H1 (cell line): ENCODE measurements around the gene COL5A1. TPM values are rescaled to one million over a fixed set of nuclear protein-coding genes. Genes with fewer than 3 reads are reported as not detected.

Experiments
- CTCF ChIA-PET: fragments of 300-600 bp; sonication (Branson Sonifier 250); formaldehyde crosslinking; loops from one replicate; lab custom pipeline; 2021; ENCODE audit not compliant: partially characterized antibody; lab: Charles Lee
- POLR2A ChIA-PET: fragments of 300-600 bp; sonication (Branson Sonifier 250); formaldehyde crosslinking; loops from one replicate; lab custom pipeline; 2021; ENCODE audit warnings: inconsistent platforms; ENCODE audit not compliant: partially characterized antibody; lab: Charles Lee
- DNase-seq, 2 experiments: peaks; one replicate each; pipeline versions ENCODE4 v3.0.0 to v3.0.0-alpha.2; 2010 to 2022; ENCODE audit warnings: low spot score in 2 of 2, low read depth in 1 of 2, mixed read lengths in 1 of 2
- FAIRE-seq: peaks from 2 replicates; lab custom pipeline; 2011; peaks lifted over from hg19 to GRCh38; lab: Jason Lieb, UNC
- H2AFZ ChIP-seq: 2 replicates; pipeline ENCODE4 v1.8.1; 2012; ENCODE audit warnings: low read length, inconsistent platforms
- H2AK5ac ChIP-seq: 2 replicates; pipeline ENCODE4 v1.6.1; 2013; ENCODE audit warnings: low read depth, low read length
- H2BK120ac ChIP-seq: replicated peaks from 2 replicates; pipeline ENCODE3; 2013; ENCODE audit warnings: low read depth, low read length, inconsistent platforms
- H2BK12ac ChIP-seq: 2 replicates; pipeline ENCODE4 v1.6.1; 2013; ENCODE audit warnings: low read depth, low read length
- H2BK15ac ChIP-seq: 2 replicates; pipeline ENCODE4 v1.6.1; 2013; ENCODE audit warnings: low read length
- H2BK20ac ChIP-seq: 2 replicates; pipeline ENCODE4 v1.6.1; 2013; ENCODE audit warnings: low read length
- H2BK5ac ChIP-seq: 2 replicates; pipeline ENCODE4 v1.6.1; 2013; ENCODE audit warnings: low read depth, low read length
- H3K14ac ChIP-seq: 2 replicates; pipeline ENCODE4 v1.6.1; 2013; ENCODE audit warnings: inconsistent platforms; ENCODE audit not compliant: insufficient read length
- H3K18ac ChIP-seq: 2 replicates; pipeline ENCODE4 v1.6.1; 2013; ENCODE audit warnings: low read length; ENCODE audit errors: extremely low read depth
- H3K23ac ChIP-seq: 2 replicates; pipeline ENCODE4 v1.6.1; 2013; ENCODE audit warnings: inconsistent platforms; ENCODE audit not compliant: insufficient read length
- H3K23me2 ChIP-seq: 2 replicates; pipeline ENCODE4 v1.6.1; 2013; ENCODE audit warnings: low read depth, low read length
- H3K27ac ChIP-seq: 2 replicates; pipeline ENCODE4 v1.6.1; 2011; ENCODE audit warnings: low read depth, low read length, inconsistent platforms
- H3K27me3 ChIP-seq, 4 experiments: replicated peaks in 1 of 4; 1 replicate in 1 of 4; 2 replicates in 3 of 4; pipeline versions ENCODE4 v1.6.1 to v1.8.1; 2011 to 2013; ENCODE audit warnings: low read length in 3 of 4, mild to moderate bottlenecking in 3 of 4, inconsistent platforms in 2 of 4, mixed read lengths in 2 of 4, moderate library complexity in 1 of 4; ENCODE audit not compliant: control insufficient read depth in 3 of 4, insufficient read depth in 3 of 4; ENCODE audit errors: extremely low read depth in 1 of 4
- H3K36me3 ChIP-seq, 4 experiments: 2 replicates each; pipeline versions ENCODE4 v1.6.1 to v1.8.1; 2011 to 2013; ENCODE audit warnings: mild to moderate bottlenecking in 4 of 4, low read length in 3 of 4, moderate library complexity in 2 of 4, control low read depth in 1 of 4, inconsistent platforms in 1 of 4; ENCODE audit not compliant: insufficient read depth in 4 of 4, control insufficient read depth in 2 of 4
- H3K4ac ChIP-seq: replicated peaks from 2 replicates; pipeline ENCODE3; 2013; ENCODE audit warnings: low read length, low read depth, mixed read lengths, inconsistent platforms; ENCODE audit not compliant: insufficient read length
- H3K4me1 ChIP-seq, 4 experiments: replicated peaks in 1 of 4; 1 replicate in 1 of 4; 2 replicates in 3 of 4; pipeline versions ENCODE4 v1.6.1 to v1.8.1; 2011 to 2013; ENCODE audit warnings: low read length in 3 of 4, inconsistent platforms in 2 of 4, mixed read lengths in 1 of 4; ENCODE audit not compliant: insufficient read depth in 4 of 4, control insufficient read depth in 3 of 4
- H3K4me2 ChIP-seq, 2 experiments: 2 replicates each; pipeline versions ENCODE4 v1.6.1 to v1.8.1; 2011 to 2013; ENCODE audit warnings: low read depth in 2 of 2, low read length in 2 of 2, control low read depth in 1 of 2, inconsistent platforms in 1 of 2, mild to moderate bottlenecking in 1 of 2; ENCODE audit not compliant: insufficient read depth in 1 of 2
- H3K4me3 ChIP-seq, 4 experiments: fragments of 200-600, 300-600 bp in 1 of 4; sonication (generic), shearing (Covaris generic), sonication (Bioruptor Twin) in 1 of 4; 2 replicates each; pipeline versions ENCODE4 v1.5.1 to v1.8.1; 2011 to 2016; ENCODE audit warnings: low read length in 4 of 4, low read depth in 3 of 4, control low read depth in 2 of 4, inconsistent platforms in 2 of 4, mild to moderate bottlenecking in 2 of 4, mixed read lengths in 1 of 4, moderate library complexity in 1 of 4; ENCODE audit not compliant: insufficient read depth in 2 of 4; ENCODE audit errors: extremely low read depth in 1 of 4
- H3K56ac ChIP-seq: replicated peaks from 2 replicates; pipeline ENCODE3; 2013; ENCODE audit warnings: low read depth, mild to moderate bottlenecking, mixed read lengths, low read length, inconsistent platforms; ENCODE audit not compliant: insufficient read length
- H3K79me1 ChIP-seq: 2 replicates; pipeline ENCODE4 v1.6.1; 2013; ENCODE audit warnings: low read depth, low read length, control low read depth
- H3K79me2 ChIP-seq, 2 experiments: 2 replicates each; pipeline versions ENCODE4 v1.6.1 to v1.8.1; 2012 to 2013; ENCODE audit warnings: low read length in 2 of 2, mild to moderate bottlenecking in 2 of 2, inconsistent platforms in 1 of 2; ENCODE audit not compliant: insufficient read depth in 2 of 2, control insufficient read depth in 1 of 2
- H3K9ac ChIP-seq, 4 experiments: replicated peaks in 1 of 4; 1 replicate in 1 of 4; 2 replicates in 3 of 4; pipeline versions ENCODE4 v1.6.1 to v1.8.1; 2011 to 2013; ENCODE audit warnings: low read depth in 3 of 4, low read length in 3 of 4, control low read depth in 2 of 4, mild to moderate bottlenecking in 2 of 4, moderate library complexity in 2 of 4, inconsistent platforms in 1 of 4; ENCODE audit errors: extremely low read depth in 1 of 4
- H3K9me3 ChIP-seq, 2 experiments: 2 replicates each; pipeline versions ENCODE4 v1.6.1 to v1.8.1; 2012 to 2013; ENCODE audit warnings: mild to moderate bottlenecking in 2 of 2, moderate library complexity in 2 of 2, control low read depth in 1 of 2, inconsistent platforms in 1 of 2, low read depth in 1 of 2, low read length in 1 of 2, mixed read lengths in 1 of 2; ENCODE audit not compliant: insufficient read depth in 2 of 2
- H4K20me1 ChIP-seq, 2 experiments: replicated peaks in 1 of 2; 2 replicates each; pipeline versions ENCODE3 to v1.8.1; 2011 to 2013; ENCODE audit warnings: inconsistent platforms in 2 of 2, low read length in 2 of 2, mild to moderate bottlenecking in 1 of 2; ENCODE audit not compliant: insufficient read depth in 2 of 2, control insufficient read depth in 1 of 2
- H4K5ac ChIP-seq: 2 replicates; pipeline ENCODE4 v1.6.1; 2013; ENCODE audit warnings: low read length, low read depth, mixed read lengths, inconsistent platforms; ENCODE audit not compliant: insufficient read length
- H4K8ac ChIP-seq: 2 replicates; pipeline ENCODE4 v1.8.0; 2013; ENCODE audit warnings: mild to moderate bottlenecking, moderate library complexity, low read length, inconsistent platforms; ENCODE audit not compliant: insufficient read depth; ENCODE audit errors: extremely low read depth
- H4K91ac ChIP-seq: replicated peaks from 2 replicates; pipeline ENCODE3; 2013; ENCODE audit warnings: low read length, mixed read lengths, inconsistent platforms; ENCODE audit not compliant: insufficient read length
- BACH1 ChIP-seq: IDR thresholded peaks from 2 replicates; pipeline ENCODE4 v1.6.1; 2012; ENCODE audit warnings: low read length, improper control_type of control experiment
- CBX5 ChIP-seq: fragments of 300-800, 300-1000 bp; sonication (generic); IDR thresholded peaks from 2 replicates; pipeline ENCODE4 v1.7.1; 2016; ENCODE audit warnings: antibody characterized with exemption, low read length, low read depth
- EZH2 ChIP-seq: fragments of 200-600 bp; sonication (generic); IDR thresholded peaks from 2 replicates; pipeline ENCODE4 v1.7.1; 2012; ENCODE audit warnings: low read depth, mild to moderate bottlenecking, moderate library complexity, low read length, inconsistent platforms; ENCODE audit not compliant: severe bottlenecking
- FOSL1 ChIP-seq: IDR thresholded peaks from 2 replicates; pipeline ENCODE4 v1.6.1; 2011; ENCODE audit warnings: mild to moderate bottlenecking, low read depth, low read length, moderate library complexity; ENCODE audit not compliant: insufficient read depth
- HDAC6 ChIP-seq: IDR thresholded peaks from one replicate; pipeline ENCODE4 v1.7.1; 2012; ENCODE audit warnings: low read depth, mild to moderate bottlenecking, inconsistent platforms, low read length, moderate library complexity
- KDM4A ChIP-seq: IDR thresholded peaks from one replicate; pipeline ENCODE4 v1.7.1; 2012; ENCODE audit warnings: low read depth, mild to moderate bottlenecking, moderate library complexity, low read length, inconsistent platforms; ENCODE audit not compliant: severe bottlenecking
- MAFK ChIP-seq: IDR thresholded peaks from 2 replicates; pipeline ENCODE4 v1.6.1; 2012; ENCODE audit warnings: low read depth, mild to moderate bottlenecking, improper control_type of control experiment, low read length
- PHF8 ChIP-seq: fragments of 200-600 bp; sonication (generic); conservative IDR thresholded peaks from 2 replicates; pipeline ENCODE4 v1.7.1; 2012; ENCODE audit warnings: low read depth, mild to moderate bottlenecking, inconsistent platforms, low read length, moderate library complexity
- TCF12 ChIP-seq: IDR thresholded peaks from 2 replicates; pipeline ENCODE4 v1.6.1; 2011; ENCODE audit warnings: low read depth, mild to moderate bottlenecking, low read length
- WGBS, 2 experiments: shearing (Covaris generic) in 1 of 2; methylation state at CpG; one replicate each; pipeline versions ENCODE4 v1.1.6 to v1.1.7; 2013 to 2015; ENCODE audit warnings: low lambda C conversion rate in 2 of 2, mixed read lengths in 2 of 2, inconsistent platforms in 1 of 2, low coverage in 1 of 2, missing lambda C conversion rate in 1 of 2; ENCODE audit not compliant: insufficient replicate concordance in 2 of 2, insufficient coverage in 1 of 2, insufficient read length in 1 of 2; ENCODE audit errors: extremely low coverage in 1 of 2, missing lambda C conversion rate in 1 of 2; 5-methylcytosine and 5-hydroxymethylcytosine counted together
- polyA plus RNA-seq, 7 experiments: library from polyadenylated mRNA; depleted of rRNA in 3 of 7; stranded (reverse) in 5 of 7; unstranded in 2 of 7; fragments of >200 nt in 5 of 7; fragments of 200-250 nt in 2 of 7; gene quantifications; 1 replicate in 5 of 7; 2 replicates in 1 of 7; 4 replicates in 1 of 7; pipeline versions ENCODE4 v1.2.1 to v1.2.3, GENCODE V29; 2011 to 2013; ENCODE audit warnings: missing spikeins in 2 of 7, mixed read lengths in 2 of 7
- total RNA-seq: library from RNA; stranded (reverse); fragmentation: NEBNext Ultra II Directional; extraction: Animal tissue kit (Norgen Biotek cat#: 25700); gene quantifications from 2 replicates; pipeline ENCODE4 v1.2.1, GENCODE V29; 2021
- TF ChIP-seq, protein P1 (sequence below): IDR thresholded peaks from 2 replicates; pipeline ENCODE4 v1.6.1; 2011; ENCODE audit warnings: low read depth, mild to moderate bottlenecking, low read length; ENCODE audit not compliant: insufficient read depth

Gene COL5A1
- total and polyA plus RNA-seq, 2 of the 8 experiments (the other 6 are each of a cell fraction or from before 2014, with no cell fraction given) = 3.8 to 12.0 TPM

DNA sequence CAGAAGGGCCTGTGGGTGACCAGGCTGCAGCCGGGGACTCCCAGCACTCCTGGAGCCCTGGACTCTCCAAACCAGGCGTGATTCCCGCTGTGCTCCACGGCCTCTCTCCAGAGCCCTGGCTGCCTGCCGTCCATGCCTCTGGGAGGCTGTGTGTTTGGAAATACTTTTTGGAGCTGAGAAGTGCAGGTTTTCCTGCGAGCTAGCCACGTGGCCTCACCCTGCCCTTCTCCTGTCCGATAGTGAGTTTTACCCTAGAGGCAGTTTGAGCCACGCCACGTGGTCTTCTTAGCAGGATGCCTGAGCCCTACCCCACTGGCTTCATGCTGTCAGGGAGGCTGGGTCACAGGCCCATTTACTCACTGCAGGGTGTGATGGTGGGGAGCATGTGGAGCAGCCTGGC is 71.3 kb downstream of the COL5A1 start:
- Histone ChIP-seq H3K9ac (no peak overlapping the region), H3K23ac (no peak overlapping the region), H2AFZ (no peak overlapping the region), H2BK5ac (no peak overlapping the region), H3K79me1 (no peaks in the 10 kb centered on the region), H3K9me3 (peaks cover 5 to 16% of the 10 kb centered on the region in 2 experiments; a peak in 3 of 4 replicates), H3K4me2 (no peak overlapping the region), H4K20me1 (peaks cover 0 to 4% of the 10 kb centered on the region in 2 experiments), H3K23me2 (peaks cover 10% of the 10 kb centered on the region; the same call in 1 of the 2 replicates), H3K18ac (no peak overlapping the region)
- CTCF ChIA-PET = interaction anchor here (0.7 to 1.8 kb wide), 3 partner anchors 11 to 263 kb away, joined by 3 to 5 read pairs (median 3); no protein-coding TSS in a partner anchor
- TF ChIP-seq FOSL1 = no peak
- TF ChIP-seq CBX5 = no peak
- no peak for TF ChIP-seq HDAC6
- no peak for TF ChIP-seq MAFK
- no peak for TF ChIP-seq EZH2
- no peak for TF ChIP-seq KDM4A
- TF ChIP-seq TCF12 = no peak
- no peak for TF ChIP-seq PHF8
- TF ChIP-seq, protein P1, sequence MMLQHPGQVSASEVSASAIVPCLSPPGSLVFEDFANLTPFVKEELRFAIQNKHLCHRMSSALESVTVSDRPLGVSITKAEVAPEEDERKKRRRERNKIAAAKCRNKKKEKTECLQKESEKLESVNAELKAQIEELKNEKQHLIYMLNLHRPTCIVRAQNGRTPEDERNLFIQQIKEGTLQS = no peak
- no peak for TF ChIP-seq BACH1
- TF ChIP-seq, all 59 proteins: peak for 0
- no peak overlapping the region for H4K5ac ChIP-seq
- WGBS, 2 experiments = 90% methylated on average over 10 of the region's 10 CpGs; no CpG with 5 or more reads in 1 of the 2 experiments
- H2BK15ac ChIP-seq = no peak overlapping the region
- H2BK120ac ChIP-seq = no peak overlapping the region
- DNase-seq (no peak), FAIRE-seq (no peak)
- H3K36me3 ChIP-seq = no peaks in the 10 kb centered on the region
- H3K4ac ChIP-seq = no peak overlapping the region
- no peaks in the 10 kb centered on the region; a peak in 1 of 7 replicates for H3K4me1 ChIP-seq
- no peak overlapping the region for H3K14ac ChIP-seq
- H2AK5ac ChIP-seq = no peak overlapping the region
- H3K4me3 ChIP-seq = no peak overlapping the region
- no peak overlapping the region for H4K91ac ChIP-seq
- no peak overlapping the region for H2BK20ac ChIP-seq
- no peaks in the 10 kb centered on the region for H3K79me2 ChIP-seq
- H3K27ac ChIP-seq = no peak overlapping the region
- no peak overlapping the region for H2BK12ac ChIP-seq
- no peak overlapping the region; the same call in 1 of the 2 replicates for H4K8ac ChIP-seq
- H3K27me3 ChIP-seq = no peaks in the 10 kb centered on the region
- H3K56ac ChIP-seq = no peak overlapping the region
- POLR2A ChIA-PET = no interaction called here
